Central memory CD8-positive, alpha-beta T cell (primary cell): Measurements from ENCODE around the gene APOBEC3B.

Experiments
- ATAC-seq: fragments of 150-1000 bp; cut with Tn5 transposase; replicated peaks from 2 replicates; pipeline ENCODE4 v1.10.0; 2022; ENCODE audit warnings: mild to moderate bottlenecking, moderate FRiP score, moderate number of reproducible peaks; ENCODE audit not compliant: poor library complexity, severe bottlenecking; ENCODE audit errors: extremely low read depth
- DNase-seq, 2 donors: peaks; one replicate each; pipeline ENCODE4 v3.0.0; 2021; ENCODE audit warnings: low spot score in 2 of 2
- H3K27ac Mint-ChIP-seq: one replicate; pipeline ENCODE4 v1.8.0; 2022; ENCODE audit warnings: low read depth, mild to moderate bottlenecking, moderate library complexity, mixed read lengths
- H3K27me3 Mint-ChIP-seq: one replicate; pipeline ENCODE4 v1.8.0; 2022; ENCODE audit warnings: mixed read lengths
- H3K36me3 Mint-ChIP-seq: one replicate; pipeline ENCODE4 v1.8.0; 2022; ENCODE audit warnings: mild to moderate bottlenecking, moderate library complexity, mixed read lengths; ENCODE audit not compliant: insufficient read depth
- H3K4me1 Mint-ChIP-seq: one replicate; pipeline ENCODE4 v1.8.0; 2022; ENCODE audit warnings: mixed read lengths
- H3K4me3 Mint-ChIP-seq: one replicate; pipeline ENCODE4 v1.8.0; 2022; ENCODE audit warnings: mild to moderate bottlenecking, moderate library complexity, mixed read lengths
- H3K9me3 Mint-ChIP-seq: one replicate; pipeline ENCODE4 v1.8.0; 2022; ENCODE audit warnings: mixed read lengths

The APOBEC3B gene

DNA sequence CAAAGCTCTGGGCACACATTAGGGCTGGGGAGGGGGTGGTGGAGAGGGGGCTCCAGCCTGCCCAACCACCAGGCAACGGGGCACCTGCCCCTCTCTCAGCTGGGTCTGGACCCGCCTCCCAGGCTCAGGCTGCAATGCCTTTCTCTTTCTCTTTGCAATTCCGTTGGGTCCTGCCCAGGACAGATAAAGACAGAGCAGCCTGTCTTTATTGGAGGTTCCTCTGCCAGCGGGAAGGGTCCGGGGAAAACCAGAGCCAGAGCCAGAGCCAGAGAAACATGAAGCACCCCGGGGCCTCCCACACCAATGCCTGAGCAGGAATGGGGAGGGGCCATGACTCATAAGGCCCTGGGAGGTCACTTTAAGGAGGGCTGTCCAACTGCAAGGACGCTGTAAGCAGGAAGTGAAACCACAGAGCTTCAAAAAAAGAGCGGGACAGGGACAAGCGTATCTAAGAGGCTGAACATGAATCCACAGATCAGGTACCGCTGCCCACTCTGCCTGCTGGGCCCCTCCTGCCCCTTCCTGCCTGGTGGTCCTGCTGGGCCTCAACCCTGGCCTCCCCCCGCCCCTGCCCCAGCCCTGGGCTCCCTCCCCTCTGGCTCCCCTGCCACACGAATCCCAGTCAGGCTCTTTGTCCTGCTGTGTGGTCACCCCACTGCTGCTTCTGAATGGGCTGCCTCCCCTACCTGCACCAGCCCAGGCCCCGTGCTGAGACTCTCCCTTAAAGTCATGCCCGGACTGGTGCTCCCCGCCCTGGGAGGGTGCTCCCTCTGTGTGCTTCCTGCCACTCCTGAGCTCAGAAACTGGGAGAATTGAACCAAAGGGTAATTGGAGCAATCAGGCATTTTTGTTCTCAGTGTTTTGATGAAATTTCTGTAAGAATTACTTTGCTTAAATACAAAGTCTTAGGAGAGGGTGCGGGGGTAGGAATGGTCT is at the start of gene APOBEC3B:
Gene APOBEC3B (plus strand): TSS at position 356 of the 936 bp plus-strand sequence. CDS start 107 bp downstream, at position 463.
- DNase-seq: peak; percentile 30 to 49
- Mint-ChIP-seq H3K4me1 (peaks cover 30% of the 10 kb centered on the region), H3K4me3 (peak within 1 kb of the TSS; percentile 80), H3K9me3 (peaks cover 4% of the 10 kb centered on the region), H3K36me3 (peaks cover 3% of the 10 kb centered on the region), H3K27me3 (no peaks in the 10 kb centered on the region), H3K27ac (peak within 1 kb of the TSS; percentile 59)
- peak; percentile 61 for ATAC-seq

GRCh38 chr22:38935023-38935422 is 47.1 kb upstream of the APOBEC3B start:
- Mint-ChIP-seq H3K9me3 (no peaks in the 10 kb centered on the region), H3K27ac (no peak overlapping the region), H3K36me3 (peaks cover 2% of the 10 kb centered on the region), H3K4me1 (no peaks in the 10 kb centered on the region), H3K27me3 (peaks cover 53% of the 10 kb centered on the region), H3K4me3 (no peak overlapping the region)
- no peak for ATAC-seq
- no peak for DNase-seq

GRCh38 chr22:38935616-38936015 is 46.5 kb upstream of the APOBEC3B start:
- H3K4me1 Mint-ChIP-seq: no peaks in the 10 kb centered on the region
- ATAC-seq (no peak), DNase-seq (no peak)
- peaks cover 56% of the 10 kb centered on the region for H3K27me3 Mint-ChIP-seq
- no peak overlapping the region for H3K27ac Mint-ChIP-seq
- H3K36me3 Mint-ChIP-seq: peaks cover 2% of the 10 kb centered on the region
- no peaks in the 10 kb centered on the region for H3K9me3 Mint-ChIP-seq
- no peak overlapping the region for H3K4me3 Mint-ChIP-seq

DNA sequence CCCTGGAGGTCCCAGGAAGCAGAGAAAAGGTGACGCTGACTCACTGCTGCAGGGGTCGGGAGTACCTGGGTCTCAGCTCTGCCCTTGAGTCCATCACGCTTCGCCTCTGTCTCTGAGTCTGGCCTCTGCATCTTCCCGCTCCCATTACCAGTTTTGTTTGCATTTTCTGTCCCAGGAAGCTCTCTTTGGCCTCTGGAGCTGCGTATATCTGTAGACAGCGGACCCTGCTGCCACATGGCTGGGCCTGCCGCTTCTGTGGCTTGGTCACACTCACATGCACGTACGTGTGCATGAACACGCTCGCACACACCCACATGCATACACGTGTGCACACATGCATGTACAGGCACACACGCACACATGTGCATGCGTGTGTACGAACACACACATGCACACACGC is 45.6 kb upstream of the APOBEC3B start:
- H3K9me3 Mint-ChIP-seq: no peaks in the 10 kb centered on the region
- peaks cover 2% of the 10 kb centered on the region for H3K36me3 Mint-ChIP-seq
- ATAC-seq: no peak
- H3K27ac Mint-ChIP-seq: no peak overlapping the region
- peaks cover 62% of the 10 kb centered on the region for H3K27me3 Mint-ChIP-seq
- H3K4me1 Mint-ChIP-seq: peaks cover 6% of the 10 kb centered on the region
- no peak for DNase-seq
- no peak overlapping the region for H3K4me3 Mint-ChIP-seq

DNA sequence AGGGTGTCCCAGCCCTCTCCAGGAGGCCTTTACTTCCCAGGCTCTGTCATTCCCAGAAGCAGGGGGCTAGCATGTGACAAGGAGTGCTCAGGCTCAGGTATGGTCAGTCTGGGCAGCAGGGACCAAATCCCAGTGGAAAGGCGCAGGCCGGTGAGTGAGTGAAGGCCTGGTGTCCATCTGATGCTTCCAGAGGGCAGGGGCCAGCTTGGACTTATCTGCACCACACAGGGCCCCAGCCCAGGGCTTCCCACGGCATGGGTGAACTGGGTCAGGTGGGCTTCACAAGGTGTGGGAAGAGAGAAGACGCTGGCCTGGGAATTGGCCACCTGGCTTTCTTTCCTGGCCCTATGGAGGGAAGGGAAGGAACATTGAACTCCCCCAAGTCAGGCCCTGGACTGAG is 45.1 kb upstream of the APOBEC3B start:
- H3K27ac Mint-ChIP-seq: no peak overlapping the region
- peaks cover 11% of the 10 kb centered on the region for H3K4me1 Mint-ChIP-seq
- no peak for DNase-seq
- H3K36me3 Mint-ChIP-seq: peaks cover 2% of the 10 kb centered on the region
- H3K9me3 Mint-ChIP-seq: no peaks in the 10 kb centered on the region
- ATAC-seq: no peak
- peaks cover 67% of the 10 kb centered on the region for H3K27me3 Mint-ChIP-seq
- H3K4me3 Mint-ChIP-seq: no peak overlapping the region

DNA sequence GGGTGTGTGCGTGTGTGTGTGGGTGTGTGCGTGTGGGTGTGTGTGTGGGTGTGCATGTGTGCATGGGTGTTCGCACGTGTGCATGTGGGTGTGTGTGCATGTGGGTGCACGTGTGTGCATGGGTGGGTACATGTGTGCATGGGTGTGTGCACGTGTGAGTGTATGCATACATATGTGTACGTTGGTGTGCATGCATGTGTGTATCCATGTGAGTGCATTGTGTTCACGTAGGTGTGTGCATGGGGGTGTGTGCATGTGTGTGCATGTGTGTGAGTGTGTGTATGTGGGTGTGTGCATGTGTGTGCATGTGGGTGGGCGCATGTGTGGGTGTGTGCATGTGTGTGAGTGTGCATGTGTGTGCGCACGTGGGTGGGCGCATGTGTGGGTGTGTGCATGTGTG is 44.6 kb upstream of the APOBEC3B start:
- Mint-ChIP-seq H3K27me3 (peaks cover 72% of the 10 kb centered on the region), H3K4me3 (no peak overlapping the region), H3K27ac (no peak overlapping the region), H3K36me3 (peaks cover 2% of the 10 kb centered on the region), H3K9me3 (no peaks in the 10 kb centered on the region), H3K4me1 (peaks cover 13% of the 10 kb centered on the region)
- DNase-seq (no peak), ATAC-seq (no peak)

DNA sequence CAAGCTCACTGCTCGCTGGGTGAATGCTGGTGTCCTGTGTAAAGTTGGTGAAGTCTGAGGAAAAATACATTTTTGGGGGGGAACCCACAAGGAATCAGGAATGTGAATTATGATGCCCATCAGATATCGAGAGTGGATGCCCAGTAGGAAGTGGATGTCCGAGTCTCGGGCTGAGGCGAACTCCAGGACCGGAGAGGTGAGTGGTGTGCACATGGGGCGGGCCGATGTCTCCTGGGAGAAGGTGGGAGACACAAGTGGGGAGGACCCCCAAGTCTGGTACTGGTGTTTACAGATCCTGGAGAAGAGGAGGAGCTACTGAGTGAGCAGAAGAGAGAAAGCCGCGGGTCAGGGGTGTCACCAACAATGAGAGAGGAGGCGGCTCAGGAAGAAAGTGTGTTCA is 43.9 kb upstream of the APOBEC3B start:
- Mint-ChIP-seq H3K9me3 (no peaks in the 10 kb centered on the region), H3K27me3 (peaks cover 79% of the 10 kb centered on the region), H3K27ac (peak overlapping the region; percentile 44), H3K4me1 (peaks cover 15% of the 10 kb centered on the region), H3K4me3 (no peak overlapping the region), H3K36me3 (peaks cover 2% of the 10 kb centered on the region)
- ATAC-seq (no peak), DNase-seq (no peak)

DNA sequence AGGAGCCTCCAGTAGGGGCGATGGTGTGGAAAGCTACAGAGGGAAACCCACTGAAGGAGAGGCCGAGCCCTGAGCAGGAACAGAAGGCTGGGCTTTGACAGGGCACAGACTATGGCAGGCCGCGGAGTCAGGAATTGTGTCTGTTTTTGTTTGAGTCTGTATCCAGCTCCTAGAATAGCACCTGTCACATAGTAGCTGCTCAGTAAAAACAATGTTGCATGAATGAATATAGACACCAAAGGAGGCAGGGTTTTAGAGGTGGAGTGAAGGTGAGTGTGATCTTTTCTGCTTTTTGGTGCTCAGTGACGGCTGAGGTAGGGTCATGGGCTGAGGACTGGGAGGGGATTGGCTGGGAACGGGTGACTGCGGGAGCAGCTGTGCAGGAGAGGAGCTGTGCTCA is 43.2 kb upstream of the APOBEC3B start:
- Mint-ChIP-seq H3K36me3 (peaks cover 2% of the 10 kb centered on the region), H3K9me3 (no peaks in the 10 kb centered on the region), H3K4me3 (no peak overlapping the region), H3K27me3 (peaks cover 82% of the 10 kb centered on the region), H3K27ac (no peak overlapping the region), H3K4me1 (peaks cover 19% of the 10 kb centered on the region)
- DNase-seq (no peak), ATAC-seq (no peak)

DNA sequence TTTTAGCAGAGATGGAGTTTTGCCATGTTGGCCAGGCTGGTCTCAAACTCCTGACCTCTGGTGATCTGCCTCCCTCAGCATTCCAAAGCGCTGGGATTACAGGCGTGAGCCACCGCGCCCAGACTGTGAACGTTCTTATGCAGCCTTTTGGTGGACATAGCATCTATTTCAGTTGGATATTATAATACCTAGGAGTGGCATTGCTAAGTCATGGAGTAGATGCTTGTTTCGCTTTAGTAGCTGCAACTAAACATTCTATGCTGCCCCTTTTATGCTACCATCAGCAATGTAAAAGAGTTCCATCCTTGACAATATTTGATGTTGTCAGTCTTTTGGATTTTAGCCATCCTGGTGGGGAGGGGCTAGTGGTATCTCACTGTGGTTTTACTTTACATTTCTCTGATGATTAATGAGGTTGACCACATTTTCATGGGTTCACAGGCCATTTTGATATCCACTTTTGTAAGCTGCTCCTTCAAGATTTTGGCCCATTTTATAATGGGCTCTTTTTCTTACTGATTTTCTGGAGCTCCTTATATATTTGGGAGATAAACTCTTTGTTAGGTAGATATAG is 41.2 kb upstream of the APOBEC3B start:
- Mint-ChIP-seq H3K27ac (peak overlapping the region; percentile 35), H3K27me3 (peaks cover 82% of the 10 kb centered on the region), H3K9me3 (no peaks in the 10 kb centered on the region), H3K4me3 (peak overlapping the region; percentile 73), H3K36me3 (peaks cover 2% of the 10 kb centered on the region), H3K4me1 (peaks cover 19% of the 10 kb centered on the region)
- ATAC-seq: peak; percentile 24
- no peak for DNase-seq

DNA sequence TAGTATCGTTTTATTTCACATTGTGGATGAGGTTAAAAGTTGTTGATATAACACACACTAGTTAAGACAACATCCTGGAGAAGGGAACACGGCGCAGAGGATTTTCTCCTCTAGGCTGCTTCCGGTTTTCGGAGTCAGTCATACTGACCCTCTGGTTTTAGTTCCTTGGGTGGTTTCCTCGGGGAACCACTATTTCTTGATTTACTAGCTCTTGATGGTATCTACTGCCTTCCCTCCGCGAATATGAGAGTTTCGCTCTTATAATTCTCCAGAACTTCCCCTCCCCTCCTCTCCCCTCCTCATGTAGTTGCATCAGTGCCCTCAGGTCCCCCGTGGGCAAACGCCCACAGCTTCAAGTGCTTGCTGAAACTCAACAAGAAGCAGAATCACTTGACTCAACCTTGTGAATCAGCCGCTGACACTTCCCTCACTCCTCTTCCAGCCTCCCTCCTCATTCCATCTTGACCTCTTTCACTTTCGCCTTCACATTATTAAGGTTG is 40.6 kb upstream of the APOBEC3B start:
- peaks cover 2% of the 10 kb centered on the region for H3K36me3 Mint-ChIP-seq
- no peak for DNase-seq
- peaks cover 19% of the 10 kb centered on the region for H3K4me1 Mint-ChIP-seq
- H3K27me3 Mint-ChIP-seq: peaks cover 82% of the 10 kb centered on the region
- no peaks in the 10 kb centered on the region for H3K9me3 Mint-ChIP-seq
- peak overlapping the region; percentile 73 for H3K4me3 Mint-ChIP-seq
- ATAC-seq: peak; percentile 49
- H3K27ac Mint-ChIP-seq: peak overlapping the region; percentile 35

- Mint-ChIP-seq H3K4me3 (no peak overlapping the region), H3K27me3 (peaks cover 93% of the 10 kb centered on the region), H3K4me1 (peaks cover 19% of the 10 kb centered on the region), H3K9me3 (no peaks in the 10 kb centered on the region), H3K27ac (no peak overlapping the region), H3K36me3 (peaks cover 2% of the 10 kb centered on the region)
- DNase-seq (no peak), ATAC-seq (no peak)
Measured at GRCh38 chr22:38942702-38943101, 39.4 kb upstream of the APOBEC3B start.

GRCh38 chr22:38943201-38943600 is 38.9 kb upstream of the APOBEC3B start:
- Mint-ChIP-seq H3K27ac (no peak overlapping the region), H3K4me3 (peak overlapping the region; percentile 6), H3K36me3 (peaks cover 2% of the 10 kb centered on the region), H3K27me3 (peaks cover 93% of the 10 kb centered on the region), H3K4me1 (peaks cover 19% of the 10 kb centered on the region), H3K9me3 (no peaks in the 10 kb centered on the region)
- ATAC-seq (no peak), DNase-seq (no peak)

- no peak overlapping the region for H3K4me3 Mint-ChIP-seq
- H3K36me3 Mint-ChIP-seq: peaks cover 2% of the 10 kb centered on the region
- no peaks in the 10 kb centered on the region for H3K9me3 Mint-ChIP-seq
- H3K27ac Mint-ChIP-seq: no peak overlapping the region
- ATAC-seq (no peak), DNase-seq (no peak)
- H3K27me3 Mint-ChIP-seq: peaks cover 91% of the 10 kb centered on the region
- peaks cover 19% of the 10 kb centered on the region for H3K4me1 Mint-ChIP-seq
Measured at GRCh38 chr22:38943882-38944281, 38.3 kb upstream of the APOBEC3B start.
